ENCODE results near the gene SEMA5A.

SEMA5A gene

GRCh38 chr5:9218358-9218757 is 327.5 kb downstream of the SEMA5A start:
- no peak for TF ChIP-seq EZH2phosphoT487 (IDR thresholded peaks at IDR 0.05; ENCODE audit: low read length)
- TF ChIP-seq CTCF (IDR thresholded peaks at IDR 0.05; ENCODE audit: low read length): no peak
- no peak for TF ChIP-seq EZH2 (optimal IDR thresholded peaks at IDR 0.05; ENCODE audit: low read depth, low read length)
- H3K4me2 ChIP-seq (ENCODE audit: low read depth, low read length): no peak overlapping the region
- H3K9me2 ChIP-seq (replicated peaks; ENCODE audit: insufficient read depth, low read length): no peaks in the 10 kb centered on the region
- H3K4me3 ChIP-seq (ENCODE audit: low read length): no peak overlapping the region
- H3K79me2 ChIP-seq (ENCODE audit: low read length): no peaks in the 10 kb centered on the region
- DNase-seq: no peak
- H4K20me1 ChIP-seq (ENCODE audit: insufficient read depth, low read length): no peaks in the 10 kb centered on the region
- H3K27me3 ChIP-seq (replicated peaks; ENCODE audit: insufficient read depth, low read length): no peaks in the 10 kb centered on the region
- H3K27ac ChIP-seq (ENCODE audit: low read length): no peak overlapping the region
- no peaks in the 10 kb centered on the region for H3K9me3 ChIP-seq (replicated peaks; ENCODE audit: insufficient read depth, low read length)
- H3F3A ChIP-seq (ENCODE audit: insufficient read depth, low read length): no peaks in the 10 kb centered on the region
- no peaks in the 10 kb centered on the region for H3K36me3 ChIP-seq (replicated peaks; ENCODE audit: insufficient read depth, low read length)
- H2AFZ ChIP-seq (ENCODE audit: low read length): no peak overlapping the region
- no peaks in the 10 kb centered on the region for H3K4me1 ChIP-seq (ENCODE audit: low read length)
- no peak overlapping the region for H3K9ac ChIP-seq (ENCODE audit: low read length)

GRCh38 chr5:9212605-9213004 is 333.3 kb downstream of the SEMA5A start:
- no peaks in the 10 kb centered on the region for H3K36me3 ChIP-seq (replicated peaks; ENCODE audit: insufficient read depth, low read length)
- H3K9me2 ChIP-seq (replicated peaks; ENCODE audit: insufficient read depth, low read length): no peaks in the 10 kb centered on the region
- H3K4me3 ChIP-seq (ENCODE audit: low read length): no peak overlapping the region
- no peak overlapping the region for H3K4me2 ChIP-seq (ENCODE audit: low read depth, low read length)
- H3K27ac ChIP-seq (ENCODE audit: low read length): no peak overlapping the region
- no peak overlapping the region for H3K9ac ChIP-seq (ENCODE audit: low read length)
- no peak for DNase-seq
- no peaks in the 10 kb centered on the region for H3F3A ChIP-seq (ENCODE audit: insufficient read depth, low read length)
- peaks cover 4% of the 10 kb centered on the region; the same call in 1 of the 2 replicates for H3K4me1 ChIP-seq (ENCODE audit: low read length)
- H4K20me1 ChIP-seq (ENCODE audit: insufficient read depth, low read length): no peaks in the 10 kb centered on the region
- H2AFZ ChIP-seq (ENCODE audit: low read length): no peak overlapping the region
- H3K9me3 ChIP-seq (replicated peaks; ENCODE audit: insufficient read depth, low read length): no peaks in the 10 kb centered on the region
- TF ChIP-seq EZH2 (optimal IDR thresholded peaks at IDR 0.05; ENCODE audit: low read depth, low read length) (no peak), EZH2phosphoT487 (IDR thresholded peaks at IDR 0.05; ENCODE audit: low read length) (no peak), CTCF (IDR thresholded peaks at IDR 0.05; ENCODE audit: low read length) (no peak)
- no peaks in the 10 kb centered on the region for H3K27me3 ChIP-seq (replicated peaks; ENCODE audit: insufficient read depth, low read length)
- H3K79me2 ChIP-seq (ENCODE audit: low read length): no peaks in the 10 kb centered on the region

GRCh38 chr5:9209846-9210492 is 335.9 kb downstream of the SEMA5A start:
- no peak overlapping the region for H3K4me2 ChIP-seq (ENCODE audit: low read depth, low read length)
- no peaks in the 10 kb centered on the region for H3K27me3 ChIP-seq (replicated peaks; ENCODE audit: insufficient read depth, low read length)
- no peaks in the 10 kb centered on the region for H3F3A ChIP-seq (ENCODE audit: insufficient read depth, low read length)
- no peaks in the 10 kb centered on the region for H4K20me1 ChIP-seq (ENCODE audit: insufficient read depth, low read length)
- TF ChIP-seq EZH2 (optimal IDR thresholded peaks at IDR 0.05; ENCODE audit: low read depth, low read length) (no peak), CTCF (IDR thresholded peaks at IDR 0.05; ENCODE audit: low read length) (no peak), EZH2phosphoT487 (IDR thresholded peaks at IDR 0.05; ENCODE audit: low read length) (no peak)
- H3K27ac ChIP-seq (ENCODE audit: low read length): no peak overlapping the region
- H3K9me2 ChIP-seq (replicated peaks; ENCODE audit: insufficient read depth, low read length): no peaks in the 10 kb centered on the region
- no peaks in the 10 kb centered on the region for H3K36me3 ChIP-seq (replicated peaks; ENCODE audit: insufficient read depth, low read length)
- no peak overlapping the region for H3K4me3 ChIP-seq (ENCODE audit: low read length)
- no peak overlapping the region for H2AFZ ChIP-seq (ENCODE audit: low read length)
- DNase-seq: no peak
- no peaks in the 10 kb centered on the region for H3K9me3 ChIP-seq (replicated peaks; ENCODE audit: insufficient read depth, low read length)
- H3K4me1 ChIP-seq (ENCODE audit: low read length): peaks cover 4% of the 10 kb centered on the region; the same call in 1 of the 2 replicates
- H3K9ac ChIP-seq (ENCODE audit: low read length): no peak overlapping the region
- no peaks in the 10 kb centered on the region for H3K79me2 ChIP-seq (ENCODE audit: low read length)

All from MM.1S (cell line).